HepG2 (cell line): ENCODE data around the gene PHF21B.

Experiments
- EZH2 ChIP-seq: conservative IDR thresholded peaks from 2 replicates; pipeline ENCODE4 v1.6.1; 2012; ENCODE audit warnings: mild to moderate bottlenecking, low read depth, low read length, moderate library complexity
- GATA4 ChIP-seq: sonication (generic); IDR thresholded peaks from 2 replicates; pipeline ENCODE4 v1.6.1; 2016; ENCODE audit warnings: antibody characterized with exemption, low read depth, borderline replicate concordance
- GTF2F1 ChIP-seq: fragments of 150-350 bp; IDR thresholded peaks from 2 replicates; pipeline ENCODE4 v1.6.1; 2014; ENCODE audit warnings: low read length
- PATZ1 ChIP-seq: sonication (generic); formaldehyde crosslinking; IDR thresholded peaks from 2 replicates; pipeline ENCODE4 v1.4.0; 2020; ENCODE audit warnings: missing genetic modification reagents
- POLR2AphosphoS2 ChIP-seq: IDR thresholded peaks from 2 replicates; pipeline ENCODE4 v1.6.1; 2011; ENCODE audit warnings: low read depth, low read length, improper control_type of control experiment
- PREB ChIP-seq: sonication (generic); formaldehyde crosslinking; IDR thresholded peaks from 2 replicates; pipeline ENCODE4 v1.4.0; 2020; ENCODE audit warnings: missing genetic modification reagents
- PTBP1 ChIP-seq: fragments of 200-400 bp; formaldehyde crosslinking; IDR thresholded peaks from 2 replicates; pipeline ENCODE4 v1.6.1; 2018; ENCODE audit warnings: low read length, low read depth; ENCODE audit not compliant: poor library complexity, severe bottlenecking
- RFX5 ChIP-seq: IDR thresholded peaks from 2 replicates; pipeline ENCODE4 v1.6.1; 2011; ENCODE audit warnings: low read depth, low read length, improper control_type of control experiment
- SP4 ChIP-seq: sonication (generic); formaldehyde crosslinking; IDR thresholded peaks from 2 replicates; pipeline ENCODE4 v1.8.1; 2023; ENCODE audit warnings: mild to moderate bottlenecking, missing genetic modification reagents
- TCF7 ChIP-seq: sonication (generic); IDR thresholded peaks from 2 replicates; pipeline ENCODE4 v1.6.1; 2016; ENCODE audit warnings: antibody characterized with exemption, low read depth
- ZNF619 ChIP-seq: sonication (generic); formaldehyde crosslinking; IDR thresholded peaks from 2 replicates; pipeline ENCODE4 v1.4.0; 2020; ENCODE audit warnings: mild to moderate bottlenecking, missing genetic modification reagents
- TF ChIP-seq, protein P1 (sequence below): sonication (generic); formaldehyde crosslinking; IDR thresholded peaks from one replicate; pipeline ENCODE4 v1.5.1; 2020; ENCODE audit warnings: mild to moderate bottlenecking, missing genetic modification reagents; ENCODE audit errors: not compliant biosample characterization

- TF ChIP-seq SP4 (no peak), PATZ1 (no peak), GATA4 (no peak), POLR2AphosphoS2 (no peak), PTBP1 (no peak), PREB (no peak), ZNF619 (CRISPR knock-in tag) (no peak), GTF2F1 (no peak), EZH2 (no peak), TCF7 (no peak), RFX5 (no peak)
- TF ChIP-seq, protein P1, sequence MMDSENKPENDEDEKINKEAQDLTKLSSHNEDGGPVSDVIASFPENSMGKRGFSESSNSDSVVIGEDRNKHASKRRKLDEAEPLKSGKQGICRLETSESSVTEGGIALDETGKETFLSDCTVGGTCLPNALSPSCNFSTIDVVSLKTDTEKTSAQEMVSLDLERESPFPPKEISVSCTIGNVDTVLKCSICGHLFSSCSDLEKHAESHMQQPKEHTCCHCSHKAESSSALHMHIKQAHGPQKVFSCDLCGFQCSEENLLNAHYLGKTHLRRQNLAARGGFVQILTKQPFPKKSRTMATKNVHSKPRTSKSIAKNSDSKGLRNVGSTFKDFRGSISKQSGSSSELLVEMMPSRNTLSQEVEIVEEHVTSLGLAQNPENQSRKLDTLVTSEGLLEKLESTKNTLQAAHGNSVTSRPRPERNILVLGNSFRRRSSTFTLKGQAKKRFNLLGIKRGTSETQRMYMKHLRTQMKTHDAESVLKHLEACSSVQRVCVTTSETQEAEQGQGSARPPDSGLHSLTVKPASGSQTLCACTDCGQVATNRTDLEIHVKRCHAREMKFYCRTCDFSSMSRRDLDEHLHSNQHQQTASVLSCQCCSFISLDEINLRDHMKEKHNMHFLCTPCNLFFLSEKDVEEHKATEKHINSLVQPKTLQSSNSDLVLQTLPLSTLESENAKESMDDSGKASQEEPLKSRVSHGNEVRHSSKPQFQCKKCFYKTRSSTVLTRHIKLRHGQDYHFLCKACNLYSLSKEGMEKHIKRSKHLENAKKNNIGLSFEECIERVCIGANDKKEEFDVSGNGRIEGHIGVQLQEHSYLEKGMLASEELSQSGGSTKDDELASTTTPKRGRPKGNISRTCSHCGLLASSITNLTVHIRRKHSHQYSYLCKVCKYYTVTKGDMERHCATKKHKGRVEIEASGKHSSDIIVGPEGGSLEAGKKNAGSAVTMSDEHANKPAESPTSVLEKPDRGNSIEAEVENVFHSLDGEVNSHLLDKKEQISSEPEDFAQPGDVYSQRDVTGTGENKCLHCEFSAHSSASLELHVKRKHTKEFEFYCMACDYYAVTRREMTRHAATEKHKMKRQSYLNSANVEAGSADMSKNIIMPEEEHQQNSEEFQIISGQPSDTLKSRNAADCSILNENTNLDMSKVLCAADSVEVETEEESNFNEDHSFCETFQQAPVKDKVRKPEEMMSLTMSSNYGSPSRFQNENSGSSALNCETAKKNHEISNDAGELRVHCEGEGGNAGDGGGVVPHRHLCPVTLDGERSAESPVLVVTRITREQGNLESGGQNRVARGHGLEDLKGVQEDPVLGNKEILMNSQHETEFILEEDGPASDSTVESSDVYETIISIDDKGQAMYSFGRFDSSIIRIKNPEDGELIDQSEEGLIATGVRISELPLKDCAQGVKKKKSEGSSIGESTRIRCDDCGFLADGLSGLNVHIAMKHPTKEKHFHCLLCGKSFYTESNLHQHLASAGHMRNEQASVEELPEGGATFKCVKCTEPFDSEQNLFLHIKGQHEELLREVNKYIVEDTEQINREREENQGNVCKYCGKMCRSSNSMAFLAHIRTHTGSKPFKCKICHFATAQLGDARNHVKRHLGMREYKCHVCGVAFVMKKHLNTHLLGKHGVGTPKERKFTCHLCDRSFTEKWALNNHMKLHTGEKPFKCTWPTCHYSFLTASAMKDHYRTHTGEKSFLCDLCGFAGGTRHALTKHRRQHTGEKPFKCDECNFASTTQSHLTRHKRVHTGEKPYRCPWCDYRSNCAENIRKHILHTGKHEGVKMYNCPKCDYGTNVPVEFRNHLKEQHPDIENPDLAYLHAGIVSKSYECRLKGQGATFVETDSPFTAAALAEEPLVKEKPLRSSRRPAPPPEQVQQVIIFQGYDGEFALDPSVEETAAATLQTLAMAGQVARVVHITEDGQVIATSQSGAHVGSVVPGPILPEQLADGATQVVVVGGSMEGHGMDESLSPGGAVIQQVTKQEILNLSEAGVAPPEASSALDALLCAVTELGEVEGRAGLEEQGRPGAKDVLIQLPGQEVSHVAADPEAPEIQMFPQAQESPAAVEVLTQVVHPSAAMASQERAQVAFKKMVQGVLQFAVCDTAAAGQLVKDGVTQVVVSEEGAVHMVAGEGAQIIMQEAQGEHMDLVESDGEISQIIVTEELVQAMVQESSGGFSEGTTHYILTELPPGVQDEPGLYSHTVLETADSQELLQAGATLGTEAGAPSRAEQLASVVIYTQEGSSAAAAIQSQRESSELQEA, result no peak
Observed at GRCh38 chr22:44963832-44964721, 45.7 kb downstream of the PHF21B start.
